Central memory CD4-positive, alpha-beta T cell (primary cell): ENCODE results near the gene RIPOR2.

ENCODE experiments used
- DNase-seq: peaks from one replicate; pipeline ENCODE4 v3.0.0; 2022

Gene RIPOR2

DNA sequence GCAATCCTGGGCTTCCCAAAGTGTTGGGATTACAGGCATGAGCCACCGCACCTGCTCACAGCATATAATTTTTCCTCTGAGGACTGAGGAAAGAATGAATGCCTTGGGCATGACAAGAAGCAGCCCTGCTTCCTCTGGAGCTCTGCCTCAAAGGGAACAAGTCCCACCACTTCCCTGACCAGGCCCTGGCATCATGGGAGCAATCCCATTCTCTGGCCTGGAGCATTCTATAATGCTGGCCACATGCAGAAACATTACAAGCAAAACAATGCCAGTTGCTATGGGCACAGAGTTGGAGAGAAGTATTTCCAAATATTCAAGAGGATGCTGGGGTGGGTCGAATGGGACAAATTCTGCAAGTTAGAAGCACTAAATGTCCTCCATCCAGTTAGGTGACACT is 95.6 kb downstream of the RIPOR2 start:
- no peak for DNase-seq

- DNase-seq: no peak
These were observed 96.8 kb downstream of the RIPOR2 start for GRCh38 chr6:24838994-24839393.

GRCh38 chr6:24838081-24838480 is 97.7 kb downstream of the RIPOR2 start:
- no peak for DNase-seq

- DNase-seq: no peak
These were observed 99.7 kb downstream of the RIPOR2 start for GRCh38 chr6:24836109-24836508.

GRCh38 chr6:24833711-24834386 is 101.9 kb downstream of the RIPOR2 start:
- no peak for DNase-seq

DNA sequence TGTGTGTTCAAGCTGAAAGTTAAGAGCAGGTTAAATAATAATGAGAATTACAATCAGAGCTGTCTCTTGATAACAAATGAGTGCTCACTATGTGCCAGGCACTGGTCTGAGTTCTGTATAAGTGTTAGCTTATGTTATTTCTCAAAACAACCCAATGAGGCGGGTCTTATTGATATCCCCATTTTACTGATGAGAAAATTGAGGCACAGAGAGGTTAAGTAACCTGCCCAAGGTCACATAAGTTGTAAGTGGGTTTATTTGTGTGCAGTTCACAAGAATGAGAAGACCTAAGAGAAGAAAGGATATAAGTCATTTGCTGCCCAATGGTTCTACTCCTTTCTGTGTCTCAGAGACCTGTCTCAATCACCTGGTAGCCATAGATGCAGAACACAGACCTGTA is 103.0 kb downstream of the RIPOR2 start:
- no peak for DNase-seq

GRCh38 chr6:24831771-24832716 is 103.7 kb downstream of the RIPOR2 start:
- no peak for DNase-seq

GRCh38 chr6:24829657-24830056 is 106.1 kb downstream of the RIPOR2 start:
- DNase-seq: no peak

DNA sequence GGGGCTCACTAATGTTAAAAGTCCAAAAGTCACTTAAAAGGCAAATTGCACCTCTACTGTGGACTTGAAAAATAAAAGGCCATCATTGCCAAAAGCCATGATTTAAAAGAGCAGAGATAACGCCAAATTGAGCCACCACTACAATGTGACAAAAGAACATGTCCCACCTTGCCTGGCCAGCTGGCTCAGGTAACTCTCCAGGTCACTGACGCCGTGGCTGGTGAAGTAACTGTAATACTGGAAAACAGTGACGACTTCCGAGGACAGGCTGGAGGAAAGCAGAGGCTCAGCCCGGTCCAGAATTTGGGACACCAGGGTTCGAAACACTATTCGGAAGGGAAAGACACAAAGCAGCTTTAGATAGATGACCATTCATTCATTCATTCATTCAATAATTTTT is 107.8 kb downstream of the RIPOR2 start:
- no peak for DNase-seq

GRCh38 chr6:24827162-24827561 is 108.6 kb downstream of the RIPOR2 start:
- DNase-seq: no peak

DNA sequence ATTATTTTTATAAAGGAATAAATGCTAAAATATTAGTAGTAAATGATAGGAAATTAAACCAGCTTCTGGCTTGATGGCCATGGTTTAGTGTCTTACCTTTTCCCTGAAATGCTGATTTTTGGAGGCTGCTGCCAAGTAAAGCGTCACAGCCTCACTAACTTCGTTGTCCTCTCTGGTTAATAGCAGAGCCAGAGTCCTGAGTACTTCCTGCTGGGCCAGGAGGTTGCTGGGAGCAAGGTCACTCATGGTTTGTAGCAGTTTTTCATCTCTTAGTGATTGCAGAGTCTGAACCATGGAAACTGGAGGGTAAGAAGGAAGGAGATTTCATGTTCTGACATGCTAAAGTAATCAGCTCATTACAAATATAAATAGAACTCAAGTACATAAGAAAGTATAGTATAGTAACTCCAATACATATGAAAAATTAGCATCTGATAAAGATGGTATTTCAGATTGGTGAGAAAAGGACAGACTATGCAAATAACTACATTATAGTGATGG is 110.6 kb downstream of the RIPOR2 start:
- no peak for DNase-seq

DNA sequence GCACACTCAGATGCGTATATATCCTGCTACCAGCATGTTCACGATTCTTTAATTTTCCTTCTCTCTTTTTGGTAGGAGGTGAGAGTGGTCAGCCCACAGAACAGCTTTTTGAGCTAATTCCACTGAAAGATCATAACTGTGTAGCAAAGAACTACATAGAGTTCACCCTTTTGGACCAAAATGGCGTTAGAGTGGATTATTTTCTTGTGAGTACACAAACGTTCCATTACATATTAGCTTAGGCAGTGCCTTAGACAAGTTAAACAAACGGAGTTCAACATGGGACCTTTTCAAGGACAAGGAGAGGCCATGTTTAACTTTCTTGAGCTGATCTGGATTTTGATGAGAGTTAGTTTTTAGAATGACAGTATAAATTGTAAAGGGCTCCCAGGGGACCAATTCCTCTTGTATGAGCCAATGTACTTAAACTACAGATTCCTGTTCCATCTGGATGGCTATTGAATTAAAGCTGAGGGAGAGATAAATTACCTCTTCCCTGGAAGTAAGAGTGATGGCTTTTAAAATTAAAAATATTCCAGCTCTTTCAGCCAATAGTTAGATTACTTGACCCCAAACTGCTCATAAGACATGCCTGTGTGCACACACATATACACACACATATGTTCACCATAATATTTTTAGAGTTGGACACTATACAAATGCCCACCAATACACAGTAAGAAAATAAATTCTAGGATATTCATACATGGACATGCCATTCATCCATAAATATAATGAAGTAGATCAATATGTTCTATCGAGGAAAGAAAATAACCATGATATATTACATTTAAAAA is 111.4 kb downstream of the RIPOR2 start:
- DNase-seq: no peak

DNA sequence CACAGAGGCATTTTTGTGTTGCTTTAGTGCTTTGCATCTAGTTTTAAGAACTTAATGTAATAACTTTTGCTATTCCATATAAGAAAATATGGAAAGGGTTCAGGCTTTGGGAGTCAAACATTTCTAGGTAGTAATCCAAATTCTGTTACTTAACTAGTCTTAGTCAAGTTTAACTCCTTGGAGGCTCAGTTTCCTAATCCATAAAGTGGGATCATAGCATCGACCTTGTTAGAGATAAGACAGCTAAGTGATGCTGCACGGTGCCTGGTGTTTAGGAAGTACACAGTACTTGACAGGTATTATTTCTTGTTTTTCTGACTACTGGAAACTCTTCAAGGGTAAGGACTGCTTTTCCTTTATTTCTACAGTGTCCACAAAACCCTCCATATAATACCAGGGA is 112.6 kb downstream of the RIPOR2 start:
- no peak for DNase-seq

DNA sequence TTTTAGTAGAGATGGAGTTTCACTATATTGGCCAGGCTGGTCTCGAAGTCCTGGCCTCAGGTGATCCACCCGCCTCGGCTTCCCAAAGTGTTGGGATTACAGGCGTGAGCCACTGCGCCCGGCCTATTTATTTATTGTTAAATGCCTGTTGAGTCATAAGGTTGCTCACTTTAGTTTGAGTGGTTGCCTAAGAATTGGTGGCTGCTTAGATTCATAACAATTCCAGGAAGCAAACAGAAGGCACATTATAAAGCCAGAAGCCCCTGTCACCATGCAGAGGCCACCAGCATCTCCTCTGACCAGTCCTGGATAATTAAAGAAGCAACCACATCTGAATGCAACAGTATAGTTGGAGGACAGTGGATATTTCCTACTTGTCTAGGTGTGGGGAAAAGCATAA is 113.1 kb downstream of the RIPOR2 start:
- DNase-seq: no peak

DNA sequence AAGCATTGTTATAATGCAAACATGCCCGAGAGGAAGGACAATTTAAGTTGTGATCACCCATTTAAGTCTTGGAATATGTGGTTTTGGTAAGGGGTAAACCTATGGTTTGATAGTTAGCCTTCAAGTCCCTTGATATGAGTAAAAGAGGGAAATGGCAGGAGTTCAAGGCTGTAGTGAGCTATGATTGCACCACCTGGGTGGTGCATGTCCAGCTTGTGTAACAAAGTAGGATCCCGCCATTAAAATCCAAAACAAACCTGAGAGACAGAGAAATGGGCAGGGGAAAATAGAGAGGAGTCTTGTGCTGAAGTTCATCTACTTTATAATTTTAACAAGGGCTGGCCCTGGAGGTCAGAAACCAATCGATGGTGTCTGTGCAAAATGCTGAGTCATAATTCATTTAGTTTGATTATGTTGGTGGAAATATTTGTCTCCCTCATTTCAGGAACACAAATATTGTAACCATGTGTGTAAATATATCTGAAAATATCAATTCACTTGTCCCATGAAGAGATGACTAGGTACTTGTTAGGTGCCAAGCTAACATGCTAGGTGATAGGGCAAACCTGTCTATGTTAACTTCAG is 113.8 kb downstream of the RIPOR2 start:
- no peak for DNase-seq

GRCh38 chr6:24818346-24818745 is 117.4 kb downstream of the RIPOR2 start:
- no peak for DNase-seq

GRCh38 chr6:24809728-24810127 is 126.0 kb downstream of the RIPOR2 start:
- no peak for DNase-seq

- DNase-seq: no peak
These were observed 128.2 kb downstream of the RIPOR2 start for GRCh38 chr6:24807584-24807983.

- no peak for DNase-seq
These were observed 133.3 kb downstream of the RIPOR2 start for GRCh38 chr6:24802271-24803059.

- DNase-seq: no peak
These were observed 136.2 kb downstream of the RIPOR2 start for GRCh38 chr6:24799541-24799915.

DNA sequence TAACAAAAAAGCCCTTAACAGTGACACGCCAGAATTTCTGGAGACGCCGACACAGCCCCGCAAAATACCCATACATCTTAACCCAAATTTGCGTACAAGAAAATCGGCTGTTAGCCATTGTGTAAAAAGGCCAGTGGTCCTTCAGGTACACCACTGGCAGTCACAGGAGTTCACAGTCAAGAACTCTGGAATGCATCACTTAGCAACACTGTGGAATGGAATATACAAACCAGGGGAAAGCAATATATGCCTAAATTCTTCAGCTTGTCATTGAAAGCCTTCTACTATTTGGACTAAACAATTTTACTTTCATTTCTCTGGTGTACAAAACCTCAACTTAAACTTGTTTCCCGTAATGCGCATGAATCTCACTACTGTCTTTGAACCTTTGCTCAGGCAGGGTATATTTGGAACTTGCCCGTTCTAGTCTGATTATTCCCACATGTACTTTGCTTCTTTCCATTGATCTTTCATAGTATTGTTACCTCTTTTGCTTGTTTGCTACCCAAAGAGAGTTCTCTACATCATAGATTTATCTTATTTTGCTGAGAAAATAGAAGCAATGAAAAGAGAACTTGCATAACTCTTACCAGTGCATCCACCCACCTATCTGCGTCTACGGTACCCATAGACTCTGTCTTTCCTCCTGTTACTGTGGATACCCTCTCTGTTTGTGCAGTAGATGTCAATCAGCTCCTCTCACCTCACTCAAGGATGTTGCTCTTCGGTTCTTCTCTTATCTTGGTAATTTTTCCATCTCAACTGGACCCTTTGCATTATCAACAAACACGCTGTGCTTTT is 136.8 kb downstream of the RIPOR2 start, which contains the start of gene ARMH2:
TSS of gene ARMH2 (minus strand) at position 178 of the 801 bp plus-strand sequence. CDS start at position 118, 60 bp downstream.
- DNase-seq: no peak
